ENCODE results near the gene GPX2. TPM values are rescaled to one million over a fixed set of nuclear protein-coding genes. Genes with fewer than 3 reads are reported as not detected.

GPX2 gene
- total RNA-seq, 3 donors from 2014 or later: 171 to 590 (median 288) TPM

GRCh38 chr14:64937821-64938193 lies 4.7 kb downstream of the GPX2 start:
- Histone ChIP-seq H3K36me3 (ENCODE audit: low read depth) (no peaks in the 10 kb centered on the region), H3K4me1 (ENCODE audit: low read depth) (peaks cover 17% of the 10 kb centered on the region), H3K9me3 (no peaks in the 10 kb centered on the region), H3K4me3 (no peak overlapping the region)
- DNase-seq (peak in 1 of 3 donors; percentile 2), ATAC-seq (no peak)
- no peak for TF ChIP-seq CTCF (IDR thresholded peaks at IDR 0.05)
- intact Hi-C loops (cut with DNase I, micrococcal nuclease): no loop called here

- no peak for TF ChIP-seq CTCF (IDR thresholded peaks at IDR 0.05)
- DNase-seq (peak in 1 of 3 donors; percentile 22), ATAC-seq (no peak)
- intact Hi-C loops (cut with DNase I, micrococcal nuclease): no loop called here
- Histone ChIP-seq H3K9me3 (no peaks in the 10 kb centered on the region), H3K4me1 (ENCODE audit: low read depth) (peaks cover 16% of the 10 kb centered on the region), H3K4me3 (no peak overlapping the region), H3K36me3 (ENCODE audit: low read depth) (no peaks in the 10 kb centered on the region)
Measured at GRCh38 chr14:64937171-64937820, 5.2 kb downstream of the GPX2 start.

GRCh38 chr14:64935508-64935907 lies 7.0 kb downstream of the GPX2 start:
- H3K4me1 ChIP-seq (ENCODE audit: low read depth): peaks cover 21% of the 10 kb centered on the region

GRCh38 chr14:64934338-64934929 lies 8.1 kb downstream of the GPX2 start:
- TF ChIP-seq CTCF (IDR thresholded peaks at IDR 0.05): no peak
- no peak for DNase-seq
- H3K4me1 ChIP-seq (ENCODE audit: low read depth): peaks cover 21% of the 10 kb centered on the region
- no peaks in the 10 kb centered on the region for H3K36me3 ChIP-seq (ENCODE audit: low read depth)
- H3K4me3 ChIP-seq: no peak overlapping the region
- intact Hi-C loops (cut with DNase I, micrococcal nuclease): no loop called here
- ATAC-seq: no peak
- H3K9me3 ChIP-seq: no peaks in the 10 kb centered on the region

More at GRCh38 chr14:64935508-64935907, 7.0 kb downstream of the GPX2 start:
- TF ChIP-seq CTCF (IDR thresholded peaks at IDR 0.05): no peak
- no peaks in the 10 kb centered on the region for H3K9me3 ChIP-seq
- ATAC-seq (no peak), DNase-seq (peak in 1 of 3 donors; percentile 1)
- no peak overlapping the region for H3K4me3 ChIP-seq
- H3K36me3 ChIP-seq (ENCODE audit: low read depth): no peaks in the 10 kb centered on the region
- intact Hi-C loops (cut with DNase I, micrococcal nuclease): no loop called here

- H3K9me3 ChIP-seq: no peaks in the 10 kb centered on the region
- no peak for ATAC-seq
- TF ChIP-seq CTCF (IDR thresholded peaks at IDR 0.05): no peak
- H3K4me1 ChIP-seq (ENCODE audit: low read depth): peaks cover 22% of the 10 kb centered on the region
- no peaks in the 10 kb centered on the region for H3K36me3 ChIP-seq (ENCODE audit: low read depth)
- intact Hi-C loops (cut with DNase I, micrococcal nuclease): no loop called here
- H3K4me3 ChIP-seq: no peak overlapping the region
- no peak for DNase-seq
Measured at GRCh38 chr14:64932231-64932630, 10.3 kb downstream of the GPX2 start.
